SKM-1 (cell line): ENCODE results near the gene BBIP1.
"Not testable (repeated sequence)": the region's sequence is repeated elsewhere in the genome, so short reads cannot be mapped to it uniquely, and the experiment has no call there.

Experiments used
- DNase-seq: peaks from one replicate; lab custom pipeline; 2025; ENCODE audit not compliant: unreplicated experiment; lab: John Stamatoyannopoulos, UW

BBIP1 gene

GRCh38 chr10:110923856-110924493 lies 5.0 kb upstream of the BBIP1 start:
- DNase-seq: no peak

- DNase-seq: peak; percentile 76
Measured at GRCh38 chr10:110919971-110920881, 1.2 kb upstream of the BBIP1 start.

- DNase-seq: no peak
Measured at GRCh38 chr10:110919349-110919931, 460 bp upstream of the BBIP1 start, which contains the start of gene SHOC2. Gene SHOC2, plus strand, starts transcription at chr10:110919604. Its CDS starts 44,755 bp downstream, at chr10:110964359.

- DNase-seq: peak; percentile 87
Measured at GRCh38 chr10:110918269-110918642, 724 bp downstream of the BBIP1 start.

- no peak for DNase-seq
Measured at GRCh38 chr10:110916554-110917346, 2.2 kb downstream of the BBIP1 start.

- not testable (repeated sequence) for DNase-seq
Measured at GRCh38 chr10:110915600-110915999, 3.4 kb downstream of the BBIP1 start.

GRCh38 chr10:110915035-110915434 lies 3.9 kb downstream of the BBIP1 start:
- DNase-seq: no peak

- no peak for DNase-seq
Measured at GRCh38 chr10:110914431-110914830, 4.5 kb downstream of the BBIP1 start.

- no peak for DNase-seq
Measured at GRCh38 chr10:110912374-110912773, 6.6 kb downstream of the BBIP1 start.

- DNase-seq: no peak
Measured at GRCh38 chr10:110910138-110910537, 8.8 kb downstream of the BBIP1 start.

- no peak for DNase-seq
Measured at GRCh38 chr10:110903280-110904278, 15.4 kb downstream of the BBIP1 start.

GRCh38 chr10:110901954-110902819 lies 16.8 kb downstream of the BBIP1 start:
- DNase-seq: no peak

GRCh38 chr10:110900983-110901382 lies 18.0 kb downstream of the BBIP1 start:
- no peak for DNase-seq

GRCh38 chr10:110898391-110898790 lies 20.6 kb downstream of the BBIP1 start:
- no peak for DNase-seq

GRCh38 chr10:110897184-110897583 lies 21.8 kb downstream of the BBIP1 start:
- no peak for DNase-seq

GRCh38 chr10:110893559-110894179 lies 25.3 kb downstream of the BBIP1 start:
- DNase-seq: peak; percentile 20

- DNase-seq: no peak
Measured at GRCh38 chr10:110892602-110893288, 26.2 kb downstream of the BBIP1 start.

GRCh38 chr10:110887560-110887959 lies 31.4 kb downstream of the BBIP1 start:
- DNase-seq: no peak
